Neural progenitor cell (in vitro differentiated cells): ENCODE results near the gene C12orf60. TPM values are rescaled to one million over a fixed set of nuclear protein-coding genes. Genes with fewer than 3 reads are reported as not detected.

ENCODE experiments used
- DNase-seq: peaks from one replicate; pipeline ENCODE4 v3.0.0-alpha.2; 2016; ENCODE audit warnings: low spot score
- H2AFZ ChIP-seq: fragments of 200-600 bp; sonication (generic); replicated peaks from 2 replicates; pipeline ENCODE4 v1.6.1; 2016; ENCODE audit warnings: antibody characterized with exemption
- H3F3A ChIP-seq: fragments of 200-600 bp; sonication (generic); 2 replicates; pipeline ENCODE4 v1.6.1; 2016; ENCODE audit warnings: antibody characterized with exemption, low read depth
- H3K27ac ChIP-seq: fragments of 200-600 bp; sonication (generic); 2 replicates; pipeline ENCODE4 v1.5.1; 2016; ENCODE audit warnings: mild to moderate bottlenecking
- H3K27me3 ChIP-seq: fragments of 200-600 bp; sonication (generic); 2 replicates; pipeline ENCODE4 v1.6.1; 2016; ENCODE audit warnings: mild to moderate bottlenecking, moderate library complexity
- H3K36me3 ChIP-seq: fragments of 200-600 bp; sonication (generic); 2 replicates; pipeline ENCODE4 v1.5.1; 2016
- H3K4me1 ChIP-seq: fragments of 200-600 bp; sonication (generic); 2 replicates; pipeline ENCODE4 v1.6.1; 2016; ENCODE audit warnings: mixed run types
- H3K4me2 ChIP-seq: fragments of 200-600 bp; sonication (generic); 2 replicates; pipeline ENCODE4 v1.6.1; 2016
- H3K4me3 ChIP-seq: fragments of 200-600 bp; sonication (generic); 2 replicates; pipeline ENCODE4 v1.5.1; 2016
- H3K79me2 ChIP-seq: fragments of 200-600 bp; sonication (generic); 2 replicates; pipeline ENCODE4 v1.6.1; 2016; ENCODE audit warnings: low read depth
- H3K9ac ChIP-seq: fragments of 200-600 bp; sonication (generic); 2 replicates; pipeline ENCODE4 v1.6.1; 2016
- H3K9me3 ChIP-seq: fragments of 200-600 bp; sonication (generic); 2 replicates; pipeline ENCODE4 v1.5.1; 2016; ENCODE audit warnings: low read depth
- H4K20me1 ChIP-seq: fragments of 200-600 bp; sonication (generic); 2 replicates; pipeline ENCODE4 v1.6.1; 2016; ENCODE audit warnings: low read depth
- H3K27ac Mint-ChIP-seq: 3 replicates; pipeline ENCODE4 v1.8.0; 2021; ENCODE audit warnings: mixed read lengths
- H3K27me3 Mint-ChIP-seq: 2 replicates; pipeline ENCODE4 v1.8.0; 2022; ENCODE audit warnings: low read depth, mild to moderate bottlenecking, inconsistent platforms, moderate library complexity, mixed read lengths; ENCODE audit not compliant: insufficient read depth
- H3K36me3 Mint-ChIP-seq: 3 replicates; pipeline ENCODE4 v1.8.0; 2021; ENCODE audit warnings: mixed read lengths
- H3K4me1 Mint-ChIP-seq: 3 replicates; pipeline ENCODE4 v1.8.0; 2021; ENCODE audit warnings: mixed read lengths
- H3K4me3 Mint-ChIP-seq: 3 replicates; pipeline ENCODE4 v1.8.0; 2021; ENCODE audit warnings: mild to moderate bottlenecking, moderate library complexity, mixed read lengths
- H3K9me3 Mint-ChIP-seq: 3 replicates; pipeline ENCODE4 v1.8.0; 2020; ENCODE audit warnings: mixed read lengths
- CTCF ChIP-seq: fragments of 200-600 bp; sonication (generic); IDR thresholded peaks from 2 replicates; pipeline ENCODE4 v1.5.1; 2017; ENCODE audit warnings: antibody characterized with exemption, mild to moderate bottlenecking
- EZH2 ChIP-seq: fragments of 200-600 bp; sonication (generic); IDR thresholded peaks from 2 replicates; pipeline ENCODE4 v1.6.1; 2017; ENCODE audit warnings: antibody characterized with exemption, mild to moderate bottlenecking, moderate library complexity
- EZH2phosphoT487 ChIP-seq: fragments of 200-600 bp; sonication (generic); IDR thresholded peaks from 2 replicates; pipeline ENCODE4 v1.6.1; 2017; ENCODE audit warnings: antibody characterized with exemption
- total RNA-seq: library from RNA; depleted of rRNA; stranded (reverse); fragments of >200 nt; gene quantifications from 2 replicates; pipeline ENCODE4 v1.2.3, GENCODE V29; 2015; ENCODE audit warnings: low replicate concordance

Gene C12orf60
- total RNA-seq, 1 donor from 2014 or later, result 5.4 TPM

- H3K27ac Mint-ChIP-seq, result no peak overlapping the region
- H3K4me3 ChIP-seq, result no peak overlapping the region
- no peaks in the 10 kb centered on the region for H3K9me3 ChIP-seq
- no peak overlapping the region for H3K9ac ChIP-seq
- H3K79me2 ChIP-seq, result peaks cover 37% of the 10 kb centered on the region
- H3K4me1 Mint-ChIP-seq, result no peaks in the 10 kb centered on the region
- H3K4me1 ChIP-seq, result no peaks in the 10 kb centered on the region
- H3K36me3 ChIP-seq, result peaks cover 19% of the 10 kb centered on the region
- no peak overlapping the region for H2AFZ ChIP-seq
- no peak for TF ChIP-seq EZH2
- no peak for TF ChIP-seq CTCF
- TF ChIP-seq EZH2phosphoT487, result no peak
- DNase-seq, result no peak
- H3K4me2 ChIP-seq, result no peak overlapping the region
- no peaks in the 10 kb centered on the region for H3K9me3 Mint-ChIP-seq
- H3K4me3 Mint-ChIP-seq, result no peak overlapping the region
- H3K36me3 Mint-ChIP-seq, result peaks cover 27% of the 10 kb centered on the region
- H3F3A ChIP-seq, result peaks cover 4% of the 10 kb centered on the region
- H3K27ac ChIP-seq, result no peak overlapping the region
- H4K20me1 ChIP-seq, result peaks cover 8% of the 10 kb centered on the region
- no peaks in the 10 kb centered on the region for H3K27me3 Mint-ChIP-seq
- H3K27me3 ChIP-seq, result no peaks in the 10 kb centered on the region
Measured at GRCh38 chr12:14795028-14795448, 8.4 kb upstream of the C12orf60 start.

GRCh38 chr12:14802247-14802646, 1.2 kb upstream of the C12orf60 start:
- Histone ChIP-seq H2AFZ (no peak overlapping the region), H3K36me3 (no peaks in the 10 kb centered on the region), H3K27ac (no peak overlapping the region), H3K27me3 (no peaks in the 10 kb centered on the region), H4K20me1 (peaks cover 10% of the 10 kb centered on the region), H3K4me1 (peaks cover 14% of the 10 kb centered on the region), H3K9ac (peak overlapping the region; percentile 88), H3K4me2 (peak overlapping the region; percentile 80), H3K4me3 (peak overlapping the region; percentile 73), H3K9me3 (no peaks in the 10 kb centered on the region), H3K79me2 (peaks cover 76% of the 10 kb centered on the region), H3F3A (peaks cover 4% of the 10 kb centered on the region)
- Mint-ChIP-seq H3K27ac (no peak overlapping the region), H3K9me3 (no peaks in the 10 kb centered on the region), H3K4me3 (no peak overlapping the region), H3K27me3 (no peaks in the 10 kb centered on the region), H3K4me1 (peaks cover 12% of the 10 kb centered on the region), H3K36me3 (no peaks in the 10 kb centered on the region)
- TF ChIP-seq EZH2phosphoT487, result no peak
- DNase-seq, result no peak

- H3K79me2 ChIP-seq, result peaks cover 72% of the 10 kb centered on the region
Measured at GRCh38 chr12:14802721-14803010, 804 bp upstream of the C12orf60 start.

GRCh38 chr12:14803830-14804160, 325 bp downstream of the C12orf60 start:
- H4K20me1 ChIP-seq, result peaks cover 6% of the 10 kb centered on the region
- no peaks in the 10 kb centered on the region for H3K36me3 ChIP-seq
- H3K4me2 ChIP-seq, result peak overlapping the region; percentile 80
- peaks cover 61% of the 10 kb centered on the region for H3K79me2 ChIP-seq
- H3F3A ChIP-seq, result peaks cover 4% of the 10 kb centered on the region
- H3K9me3 ChIP-seq, result no peaks in the 10 kb centered on the region
- peak overlapping the region; percentile 69 for H2AFZ ChIP-seq
- H3K36me3 Mint-ChIP-seq, result no peaks in the 10 kb centered on the region
- DNase-seq, result no peak
- H3K9me3 Mint-ChIP-seq, result no peaks in the 10 kb centered on the region
- TF ChIP-seq CTCF (no peak), EZH2phosphoT487 (no peak), EZH2 (no peak)
- peak overlapping the region; percentile 79 for H3K9ac ChIP-seq
- H3K27ac ChIP-seq, result no peak overlapping the region
- H3K27ac Mint-ChIP-seq, result no peak overlapping the region
- H3K27me3 Mint-ChIP-seq, result no peaks in the 10 kb centered on the region
- no peak overlapping the region for H3K4me3 Mint-ChIP-seq
- H3K4me1 Mint-ChIP-seq, result peaks cover 12% of the 10 kb centered on the region
- H3K4me1 ChIP-seq, result peaks cover 14% of the 10 kb centered on the region
- H3K4me3 ChIP-seq, result peak overlapping the region; percentile 73
- H3K27me3 ChIP-seq, result no peaks in the 10 kb centered on the region

More at GRCh38 chr12:14802721-14803010, 804 bp upstream of the C12orf60 start:
- no peaks in the 10 kb centered on the region for H3K9me3 ChIP-seq
- H3K9ac ChIP-seq, result peak overlapping the region; percentile 88
- Mint-ChIP-seq H3K27ac (no peak overlapping the region), H3K9me3 (no peaks in the 10 kb centered on the region), H3K4me3 (no peak overlapping the region), H3K4me1 (peaks cover 12% of the 10 kb centered on the region), H3K27me3 (no peaks in the 10 kb centered on the region), H3K36me3 (no peaks in the 10 kb centered on the region)
- TF ChIP-seq EZH2phosphoT487 (no peak), EZH2 (no peak), CTCF (no peak)
- no peaks in the 10 kb centered on the region for H3K36me3 ChIP-seq
- no peaks in the 10 kb centered on the region for H3K27me3 ChIP-seq
- peak overlapping the region; percentile 73 for H3K4me3 ChIP-seq
- no peak overlapping the region for H2AFZ ChIP-seq
- H3K4me1 ChIP-seq, result peaks cover 14% of the 10 kb centered on the region
- peaks cover 4% of the 10 kb centered on the region for H3F3A ChIP-seq
- peak overlapping the region; percentile 80 for H3K4me2 ChIP-seq
- no peak for DNase-seq
- H3K27ac ChIP-seq, result no peak overlapping the region
- peaks cover 8% of the 10 kb centered on the region for H4K20me1 ChIP-seq
